ENCODE data around the gene CACNA1C. TPM values are rescaled to one million over a fixed set of nuclear protein-coding genes. Genes with fewer than 3 reads are reported as not detected.

CACNA1C gene
- polyA plus RNA-seq, 1 of the 3 experiments (the other 2 are of a cell fraction): 1.5 TPM

DNA sequence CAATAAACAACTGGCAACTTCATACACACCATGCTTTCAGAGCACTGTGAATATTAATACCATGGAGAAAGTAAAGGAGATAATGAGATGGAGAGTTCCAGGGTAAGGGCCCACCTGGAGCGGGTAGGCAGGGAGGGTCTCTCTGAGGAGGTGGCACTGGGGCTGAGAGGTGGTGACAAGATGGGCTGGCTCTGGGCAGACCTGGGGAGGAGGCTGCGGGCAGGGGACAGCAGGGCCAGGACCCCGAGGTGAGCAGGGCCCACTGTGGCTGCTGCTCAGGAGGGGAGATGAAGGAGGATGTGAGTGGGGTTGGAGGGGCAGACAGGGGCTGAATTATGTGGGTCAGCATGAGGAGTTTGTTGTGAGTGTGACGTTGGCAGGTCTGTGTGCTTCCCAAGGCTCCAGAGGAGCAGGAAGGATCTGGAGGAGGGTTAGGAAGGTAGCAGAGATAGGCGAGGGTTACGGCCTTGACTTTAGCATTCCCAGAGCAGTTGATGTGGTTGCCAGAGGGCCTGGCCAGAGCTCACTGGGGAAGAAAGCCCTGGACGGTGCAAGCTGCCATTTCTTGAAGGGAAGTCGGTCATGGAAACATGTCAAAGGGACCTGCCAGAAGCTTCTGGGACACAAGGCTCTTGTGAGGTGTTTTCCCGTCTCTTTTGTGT, 88.2 kb downstream of the CACNA1C start:
- no peak overlapping the region for H3K4me3 ChIP-seq (ENCODE audit: low read depth in 2 of 2, low read length in 1 of 2)
- H3K4me2 ChIP-seq: no peak overlapping the region
- 66% methylated on average over 9 of the region's 9 CpGs for WGBS (ENCODE audit: low lambda C conversion rate)
- H2AFZ ChIP-seq (ENCODE audit: low read depth): no peak overlapping the region
- no peaks in the 10 kb centered on the region for H3K9me2 ChIP-seq
- H4K20me1 ChIP-seq (ENCODE audit: insufficient read depth): no peaks in the 10 kb centered on the region
- H3K36me3 ChIP-seq (replicated peaks in 1 of 2; ENCODE audit: control insufficient read depth in 1 of 2, insufficient read depth in 2 of 2, low read length in 1 of 2): no peaks in the 10 kb centered on the region
- H3K9me3 ChIP-seq: no peaks in the 10 kb centered on the region
- DNase-seq: no peak
- ChIA-PET POLR2A (no interaction called here), CTCF (interaction anchor here (1.0 kb wide), 1 partner anchor 15 kb away, joined by 3 read pairs; no protein-coding TSS in a partner anchor)
- H3K9ac ChIP-seq: no peak overlapping the region
- no peaks in the 10 kb centered on the region for H3K79me2 ChIP-seq (ENCODE audit: insufficient read depth)
- TF ChIP-seq EP300 (IDR thresholded peaks at IDR 0.05; ENCODE audit: borderline replicate concordance in 1 of 2, low read depth in 1 of 2, low read length in 1 of 2) (no peak), GATA2 (CRISPR knock-in tag; IDR thresholded peaks at IDR 0.05) (no peak), FOSL2 (IDR thresholded peaks at IDR 0.05; ENCODE audit: borderline replicate concordance, low read depth) (no peak), NFIC (IDR thresholded peaks at IDR 0.05; ENCODE audit: borderline replicate concordance) (no peak), YY1 (IDR thresholded peaks at IDR 0.05; ENCODE audit: low read depth) (no peak), USF2 (IDR thresholded peaks at IDR 0.05; ENCODE audit: borderline replicate concordance, low read depth, low read length) (no peak), MEF2A (IDR thresholded peaks at IDR 0.05; ENCODE audit: borderline replicate concordance, low read depth) (no peak)
- TF ChIP-seq, protein P1, sequence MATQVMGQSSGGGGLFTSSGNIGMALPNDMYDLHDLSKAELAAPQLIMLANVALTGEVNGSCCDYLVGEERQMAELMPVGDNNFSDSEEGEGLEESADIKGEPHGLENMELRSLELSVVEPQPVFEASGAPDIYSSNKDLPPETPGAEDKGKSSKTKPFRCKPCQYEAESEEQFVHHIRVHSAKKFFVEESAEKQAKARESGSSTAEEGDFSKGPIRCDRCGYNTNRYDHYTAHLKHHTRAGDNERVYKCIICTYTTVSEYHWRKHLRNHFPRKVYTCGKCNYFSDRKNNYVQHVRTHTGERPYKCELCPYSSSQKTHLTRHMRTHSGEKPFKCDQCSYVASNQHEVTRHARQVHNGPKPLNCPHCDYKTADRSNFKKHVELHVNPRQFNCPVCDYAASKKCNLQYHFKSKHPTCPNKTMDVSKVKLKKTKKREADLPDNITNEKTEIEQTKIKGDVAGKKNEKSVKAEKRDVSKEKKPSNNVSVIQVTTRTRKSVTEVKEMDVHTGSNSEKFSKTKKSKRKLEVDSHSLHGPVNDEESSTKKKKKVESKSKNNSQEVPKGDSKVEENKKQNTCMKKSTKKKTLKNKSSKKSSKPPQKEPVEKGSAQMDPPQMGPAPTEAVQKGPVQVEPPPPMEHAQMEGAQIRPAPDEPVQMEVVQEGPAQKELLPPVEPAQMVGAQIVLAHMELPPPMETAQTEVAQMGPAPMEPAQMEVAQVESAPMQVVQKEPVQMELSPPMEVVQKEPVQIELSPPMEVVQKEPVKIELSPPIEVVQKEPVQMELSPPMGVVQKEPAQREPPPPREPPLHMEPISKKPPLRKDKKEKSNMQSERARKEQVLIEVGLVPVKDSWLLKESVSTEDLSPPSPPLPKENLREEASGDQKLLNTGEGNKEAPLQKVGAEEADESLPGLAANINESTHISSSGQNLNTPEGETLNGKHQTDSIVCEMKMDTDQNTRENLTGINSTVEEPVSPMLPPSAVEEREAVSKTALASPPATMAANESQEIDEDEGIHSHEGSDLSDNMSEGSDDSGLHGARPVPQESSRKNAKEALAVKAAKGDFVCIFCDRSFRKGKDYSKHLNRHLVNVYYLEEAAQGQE (IDR thresholded peaks at IDR 0.05; ENCODE audit: low read depth, low read length): no peak
- H3K4me1 ChIP-seq (ENCODE audit: control insufficient read depth in 1 of 2, insufficient read depth in 2 of 2, low read depth in 1 of 2, low read length in 1 of 2): peaks cover 0 to 4% of the 10 kb centered on the region in 2 experiments; a peak in 1 of 4 replicates
- H3K27ac ChIP-seq (ENCODE audit: low read depth in 2 of 2, low read length in 1 of 2): no peak overlapping the region
- no peaks in the 10 kb centered on the region for H3F3A ChIP-seq (replicated peaks; ENCODE audit: insufficient read depth)
- H3K27me3 ChIP-seq (ENCODE audit: insufficient read depth): no peaks in the 10 kb centered on the region

DNA sequence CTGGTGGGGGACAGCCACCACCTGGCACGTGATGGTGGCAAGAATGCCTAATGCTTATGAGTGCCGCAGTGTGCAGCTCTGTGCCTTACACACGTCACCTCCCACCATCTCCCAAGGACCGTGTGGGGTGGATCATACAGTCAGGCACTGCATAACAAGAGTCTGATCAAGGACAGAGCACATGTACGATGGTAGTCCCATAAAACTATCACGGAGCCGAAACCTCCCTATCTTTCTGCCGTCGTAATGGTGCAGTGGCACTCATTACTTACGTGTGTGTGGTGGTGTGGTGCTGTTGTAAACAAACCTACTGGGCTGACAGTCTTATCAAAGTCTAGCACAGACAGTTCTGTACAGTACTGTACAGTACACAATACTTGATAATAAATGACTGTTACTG, 89.3 kb downstream of the CACNA1C start:
- Histone ChIP-seq H3K36me3 (replicated peaks in 1 of 2; ENCODE audit: control insufficient read depth in 1 of 2, insufficient read depth in 2 of 2, low read length in 1 of 2) (no peaks in the 10 kb centered on the region), H3F3A (replicated peaks; ENCODE audit: insufficient read depth) (no peaks in the 10 kb centered on the region), H3K9me3 (no peaks in the 10 kb centered on the region), H3K79me2 (ENCODE audit: insufficient read depth) (no peaks in the 10 kb centered on the region), H3K27me3 (ENCODE audit: insufficient read depth) (no peaks in the 10 kb centered on the region), H2AFZ (ENCODE audit: low read depth) (no peak overlapping the region), H3K9ac (no peak overlapping the region), H3K27ac (ENCODE audit: low read depth in 2 of 2, low read length in 1 of 2) (no peak overlapping the region), H3K4me1 (ENCODE audit: control insufficient read depth in 1 of 2, insufficient read depth in 2 of 2, low read depth in 1 of 2, low read length in 1 of 2) (peaks cover 0 to 9% of the 10 kb centered on the region in 2 experiments; a peak in 1 of 4 replicates), H3K9me2 (no peaks in the 10 kb centered on the region), H3K4me3 (ENCODE audit: low read depth in 2 of 2, low read length in 1 of 2) (no peak overlapping the region), H3K4me2 (no peak overlapping the region), H4K20me1 (ENCODE audit: insufficient read depth) (no peaks in the 10 kb centered on the region)
- CTCF ChIA-PET: interaction anchor here (1.0 kb wide), 1 partner anchor 14 kb away, joined by 3 read pairs; no protein-coding TSS in a partner anchor
- TF ChIP-seq GATA2 (CRISPR knock-in tag; IDR thresholded peaks at IDR 0.05) (no peak), USF2 (IDR thresholded peaks at IDR 0.05; ENCODE audit: borderline replicate concordance, low read depth, low read length) (no peak), SMC3 (IDR thresholded peaks at IDR 0.05; ENCODE audit: low read depth, low read length) (no peak), SIN3A (IDR thresholded peaks at IDR 0.05; ENCODE audit: borderline replicate concordance, low read depth, low read length) (no peak), FOSL2 (IDR thresholded peaks at IDR 0.05; ENCODE audit: borderline replicate concordance, low read depth) (no peak)
- TF ChIP-seq, protein P1 (IDR thresholded peaks at IDR 0.05; ENCODE audit: low read depth, low read length): no peak
- no peak for DNase-seq
- POLR2A ChIA-PET: no interaction called here
- WGBS (ENCODE audit: low lambda C conversion rate): 72% methylated on average over 8 of the region's 10 CpGs
